ENCODE data around the gene STARD10. TPM values are rescaled to one million over a fixed set of nuclear protein-coding genes. Genes with fewer than 3 reads are reported as not detected.

STARD10 gene
- total and polyA plus RNA-seq, 2 donors (not counting 3 experiments of a cell fraction or from before 2014, with no cell fraction given): 16.1 to 22.5 TPM

- BruUV-seq (replicated peaks): no TSS peak
- no peaks in the 10 kb centered on the region for H3K9me1 ChIP-seq (replicated peaks; ENCODE audit: control insufficient read depth, extremely low read depth, insufficient read depth, low read length)
- no peak overlapping the region for H3K9ac ChIP-seq (replicated peaks; ENCODE audit: extremely low read depth, insufficient read depth, low read length)
- H3K36me3 ChIP-seq (ENCODE audit: control insufficient read depth in 2 of 2, extremely low read depth in 1 of 2, insufficient read depth in 2 of 2, low read length in 2 of 2): no peaks in the 10 kb centered on the region
- no peak overlapping the region for H3K4me2 ChIP-seq (ENCODE audit: insufficient read depth, low read length)
- intact Hi-C loops (cut with micrococcal nuclease) (no loop called here), dilution Hi-C loops (cut with MboI; ENCODE audit: extremely low pct_ligation_motif_present, low sequenced_read_pairs) (no loop called here)
- FAIRE-seq: no peak
- TF ChIP-seq MYC (IDR thresholded peaks at IDR 0.05; ENCODE audit: low read depth, low read length): no peak
- TF ChIP-seq, protein P1, sequence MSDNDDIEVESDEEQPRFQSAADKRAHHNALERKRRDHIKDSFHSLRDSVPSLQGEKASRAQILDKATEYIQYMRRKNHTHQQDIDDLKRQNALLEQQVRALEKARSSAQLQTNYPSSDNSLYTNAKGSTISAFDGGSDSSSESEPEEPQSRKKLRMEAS (IDR thresholded peaks at IDR 0.05; ENCODE audit: insufficient read depth, insufficient read length): no peak
- TF ChIP-seq POLR2AphosphoS5 (IDR thresholded peaks at IDR 0.05; ENCODE audit: insufficient read depth, low read depth, low read length): no peak
- no peak for TF ChIP-seq POLR2A (IDR thresholded peaks at IDR 0.05; ENCODE audit: low read depth, low read length)
- TF ChIP-seq JUN (IDR thresholded peaks at IDR 0.05; ENCODE audit: borderline replicate concordance, insufficient read depth, insufficient read length, low read depth): no peak
- no peak for TF ChIP-seq EZH2 (IDR thresholded peaks at IDR 0.05; ENCODE audit: borderline replicate concordance, low read depth, low read length, severe bottlenecking)
- no peak for TF ChIP-seq GATA2 (IDR thresholded peaks at IDR 0.05; ENCODE audit: insufficient read depth, insufficient read length, low read depth, low read length)
- TF ChIP-seq CTCF (IDR thresholded peaks at IDR 0.05; ENCODE audit: extremely low read depth in 1 of 2, insufficient read depth in 1 of 2, low read depth in 1 of 2, low read length in 2 of 2): no peak
- no peak for TF ChIP-seq FOS (IDR thresholded peaks at IDR 0.05; ENCODE audit: borderline replicate concordance, insufficient read depth, low read length)
- H3K4me1 ChIP-seq (ENCODE audit: control insufficient read depth, extremely low read depth, insufficient read depth, low read length): no peaks in the 10 kb centered on the region
- CTCF ChIA-PET: no interaction called here
- H3K9me3 ChIP-seq (replicated peaks; ENCODE audit: control insufficient read depth, insufficient read depth, low read length): no peaks in the 10 kb centered on the region
- POLR2A ChIA-PET: no interaction called here
- no peaks in the 10 kb centered on the region for H4K20me1 ChIP-seq (replicated peaks; ENCODE audit: control insufficient read depth, extremely low read depth, insufficient read depth, low read length)
- H3K27ac ChIP-seq (ENCODE audit: insufficient read depth, low read depth, low read length): no peak overlapping the region
- no peaks in the 10 kb centered on the region for H3K27me3 ChIP-seq (ENCODE audit: control insufficient read depth in 2 of 2, insufficient read depth in 2 of 2, low read length in 2 of 2)
- no peak overlapping the region for H2AFZ ChIP-seq (ENCODE audit: low read depth, low read length)
- DNase-seq (ENCODE audit: low read depth, low spot score): no peak
- H3K79me2 ChIP-seq (ENCODE audit: control insufficient read depth, insufficient read depth, low read length): no peaks in the 10 kb centered on the region
- H3K4me3 ChIP-seq (replicated peaks in 1 of 3; ENCODE audit: insufficient read depth in 1 of 3, low read depth in 1 of 3, low read length in 3 of 3): no peak overlapping the region
Measured at GRCh38 chr11:72799441-72799840, 5.6 kb upstream of the STARD10 start.
